ENCODE data around the gene NCAM1.
A peak's percentile ranks its signal among the peaks of the same experiment; 100 is the strongest.
"Not testable (repeated sequence)": the region's sequence is repeated elsewhere in the genome, so short reads cannot be mapped to it uniquely, and the experiment has no call there.

The NCAM1 gene

GRCh38 chr11:113298496-113298895 is 337.3 kb downstream of the NCAM1 start:
- not testable (repeated sequence) for H2BK15ac ChIP-seq (ENCODE audit: low read length); H2AK5ac ChIP-seq (ENCODE audit: low read depth, low read length); H2BK12ac ChIP-seq (ENCODE audit: low read length); H4K91ac ChIP-seq (ENCODE audit: low read depth, low read length, poor library complexity); H3K9me3 ChIP-seq (replicated peaks in 1 of 2; ENCODE audit: control insufficient read depth in 2 of 2, insufficient read depth in 1 of 2, low read depth in 1 of 2, low read length in 2 of 2); H3K4ac ChIP-seq (ENCODE audit: low read length); H3K9ac ChIP-seq (ENCODE audit: low read depth, low read length, poor library complexity); H2AFZ ChIP-seq (ENCODE audit: low read length); DNase-seq (ENCODE audit: low spot score); H3K79me1 ChIP-seq (ENCODE audit: low read depth, low read length); H4K8ac ChIP-seq (ENCODE audit: low read depth, low read length); H3K4me3 ChIP-seq (ENCODE audit: low read length in 2 of 2); H3K14ac ChIP-seq (ENCODE audit: low read length); H3K23ac ChIP-seq (ENCODE audit: low read depth, low read length, poor library complexity); H3K36me3 ChIP-seq (replicated peaks in 1 of 2; ENCODE audit: control insufficient read depth in 2 of 2, insufficient read depth in 2 of 2, low read length in 2 of 2); H3K4me1 ChIP-seq (ENCODE audit: control insufficient read depth in 2 of 2, insufficient read depth in 1 of 2, low read depth in 1 of 2, low read length in 2 of 2); H3K4me2 ChIP-seq (ENCODE audit: insufficient read depth, low read length, poor library complexity, severe bottlenecking); H3K18ac ChIP-seq (ENCODE audit: low read length); H2BK120ac ChIP-seq (ENCODE audit: low read depth, low read length); H3K27ac ChIP-seq (replicated peaks; ENCODE audit: low read length); H3K27me3 ChIP-seq (ENCODE audit: control insufficient read depth in 3 of 3, insufficient read depth in 3 of 3, low read depth in 1 of 3, low read length in 3 of 3); H2BK5ac ChIP-seq (ENCODE audit: low read length)
- no CpG with 5 or more reads among the region's 3 CpGs for WGBS, 2 donors (ENCODE audit: extremely low coverage in 2 of 2, insufficient read length in 2 of 2, insufficient replicate concordance in 1 of 2)

- no peak overlapping the region for H3K27ac ChIP-seq (replicated peaks; ENCODE audit: low read length)
- H4K91ac ChIP-seq (ENCODE audit: low read depth, low read length, poor library complexity) = no peak overlapping the region
- no peak overlapping the region for H3K9ac ChIP-seq (ENCODE audit: low read depth, low read length, poor library complexity)
- H3K4me2 ChIP-seq (ENCODE audit: insufficient read depth, low read length, poor library complexity, severe bottlenecking) = no peak overlapping the region
- H2BK5ac ChIP-seq (ENCODE audit: low read length) = no peak overlapping the region
- no peak overlapping the region for H3K23ac ChIP-seq (ENCODE audit: low read depth, low read length, poor library complexity)
- no peak overlapping the region for H3K18ac ChIP-seq (ENCODE audit: low read length)
- H4K8ac ChIP-seq (ENCODE audit: low read depth, low read length) = no peak overlapping the region
- no peak overlapping the region for H2BK15ac ChIP-seq (ENCODE audit: low read length)
- no peaks in the 10 kb centered on the region for H3K9me3 ChIP-seq (replicated peaks in 1 of 2; ENCODE audit: control insufficient read depth in 2 of 2, insufficient read depth in 1 of 2, low read depth in 1 of 2, low read length in 2 of 2)
- H2BK120ac ChIP-seq (ENCODE audit: low read depth, low read length) = no peak overlapping the region
- H3K27me3 ChIP-seq (ENCODE audit: control insufficient read depth in 3 of 3, insufficient read depth in 3 of 3, low read depth in 1 of 3, low read length in 3 of 3) = peaks cover 0 to 19% (median 0%) of the 10 kb centered on the region in 3 experiments
- no peak overlapping the region for H3K4me3 ChIP-seq (ENCODE audit: low read length in 2 of 2)
- no peak overlapping the region for H2AK5ac ChIP-seq (ENCODE audit: low read depth, low read length)
- H3K4me1 ChIP-seq (ENCODE audit: control insufficient read depth in 2 of 2, insufficient read depth in 1 of 2, low read depth in 1 of 2, low read length in 2 of 2) = no peaks in the 10 kb centered on the region
- H3K14ac ChIP-seq (ENCODE audit: low read length) = no peak overlapping the region
- H3K36me3 ChIP-seq (replicated peaks in 1 of 2; ENCODE audit: control insufficient read depth in 2 of 2, insufficient read depth in 2 of 2, low read length in 2 of 2) = no peaks in the 10 kb centered on the region
- no peak overlapping the region for H2AFZ ChIP-seq (ENCODE audit: low read length)
- no peak overlapping the region for H3K4ac ChIP-seq (ENCODE audit: low read length)
- H2BK12ac ChIP-seq (ENCODE audit: low read length) = no peak overlapping the region
- no peak for DNase-seq (ENCODE audit: low spot score)
- no peaks in the 10 kb centered on the region for H3K79me1 ChIP-seq (ENCODE audit: low read depth, low read length)
Observed at GRCh38 chr11:113304916-113305315, 343.7 kb downstream of the NCAM1 start.

GRCh38 chr11:113305440-113306336 is 344.5 kb downstream of the NCAM1 start:
- Histone ChIP-seq H2AK5ac (ENCODE audit: low read depth, low read length) (no peak overlapping the region), H3K4me1 (ENCODE audit: control insufficient read depth in 2 of 2, insufficient read depth in 1 of 2, low read depth in 1 of 2, low read length in 2 of 2) (no peaks in the 10 kb centered on the region), H3K9ac (ENCODE audit: low read depth, low read length, poor library complexity) (no peak overlapping the region), H3K18ac (ENCODE audit: low read length) (no peak overlapping the region), H3K27ac (replicated peaks; ENCODE audit: low read length) (no peak overlapping the region), H4K91ac (ENCODE audit: low read depth, low read length, poor library complexity) (no peak overlapping the region), H2BK15ac (ENCODE audit: low read length) (no peak overlapping the region), H3K27me3 (ENCODE audit: control insufficient read depth in 3 of 3, insufficient read depth in 3 of 3, low read depth in 1 of 3, low read length in 3 of 3) (peaks cover 0 to 23% (median 0%) of the 10 kb centered on the region in 3 experiments), H3K9me3 (replicated peaks in 1 of 2; ENCODE audit: control insufficient read depth in 2 of 2, insufficient read depth in 1 of 2, low read depth in 1 of 2, low read length in 2 of 2) (no peaks in the 10 kb centered on the region), H2AFZ (ENCODE audit: low read length) (no peak overlapping the region), H2BK120ac (ENCODE audit: low read depth, low read length) (no peak overlapping the region), H4K8ac (ENCODE audit: low read depth, low read length) (no peak overlapping the region), H3K14ac (ENCODE audit: low read length) (no peak overlapping the region), H2BK12ac (ENCODE audit: low read length) (no peak overlapping the region), H3K79me1 (ENCODE audit: low read depth, low read length) (no peaks in the 10 kb centered on the region), H3K36me3 (replicated peaks in 1 of 2; ENCODE audit: control insufficient read depth in 2 of 2, insufficient read depth in 2 of 2, low read length in 2 of 2) (no peaks in the 10 kb centered on the region), H3K23ac (ENCODE audit: low read depth, low read length, poor library complexity) (no peak overlapping the region), H3K4me2 (ENCODE audit: insufficient read depth, low read length, poor library complexity, severe bottlenecking) (no peak overlapping the region), H2BK5ac (ENCODE audit: low read length) (no peak overlapping the region), H3K4me3 (ENCODE audit: low read length in 2 of 2) (no peak overlapping the region), H3K4ac (ENCODE audit: low read length) (no peak overlapping the region)
- no CpG with 5 or more reads among the region's 12 CpGs for WGBS, 2 donors (ENCODE audit: extremely low coverage in 2 of 2, insufficient read length in 2 of 2, insufficient replicate concordance in 1 of 2)
- DNase-seq (ENCODE audit: low spot score) = peak; percentile 49

- no peak overlapping the region for H3K14ac ChIP-seq (ENCODE audit: low read length)
- no peak overlapping the region for H2AFZ ChIP-seq (ENCODE audit: low read length)
Observed at GRCh38 chr11:113308601-113309000, 347.4 kb downstream of the NCAM1 start.

More at GRCh38 chr11:113308601-113309000, 347.4 kb downstream of the NCAM1 start:
- no peaks in the 10 kb centered on the region for H3K36me3 ChIP-seq (replicated peaks in 1 of 2; ENCODE audit: control insufficient read depth in 2 of 2, insufficient read depth in 2 of 2, low read length in 2 of 2)
- no peak overlapping the region for H4K8ac ChIP-seq (ENCODE audit: low read depth, low read length)
- no peak overlapping the region for H2BK12ac ChIP-seq (ENCODE audit: low read length)
- H3K27ac ChIP-seq (replicated peaks; ENCODE audit: low read length) = no peak overlapping the region
- H3K4me1 ChIP-seq (ENCODE audit: control insufficient read depth in 2 of 2, insufficient read depth in 1 of 2, low read depth in 1 of 2, low read length in 2 of 2) = no peaks in the 10 kb centered on the region
- no peak overlapping the region for H3K9ac ChIP-seq (ENCODE audit: low read depth, low read length, poor library complexity)
- H2BK5ac ChIP-seq (ENCODE audit: low read length) = no peak overlapping the region
- H3K27me3 ChIP-seq (ENCODE audit: control insufficient read depth in 3 of 3, insufficient read depth in 3 of 3, low read depth in 1 of 3, low read length in 3 of 3) = peaks cover 0 to 45% (median 11%) of the 10 kb centered on the region in 3 experiments
- H3K4ac ChIP-seq (ENCODE audit: low read length) = no peak overlapping the region
- no peak overlapping the region for H3K4me3 ChIP-seq (ENCODE audit: low read length in 2 of 2)
- no peak overlapping the region for H2AK5ac ChIP-seq (ENCODE audit: low read depth, low read length)
- H3K9me3 ChIP-seq (replicated peaks in 1 of 2; ENCODE audit: control insufficient read depth in 2 of 2, insufficient read depth in 1 of 2, low read depth in 1 of 2, low read length in 2 of 2) = no peaks in the 10 kb centered on the region
- H3K18ac ChIP-seq (ENCODE audit: low read length) = no peak overlapping the region
- no peak overlapping the region for H3K23ac ChIP-seq (ENCODE audit: low read depth, low read length, poor library complexity)
- WGBS, 2 donors (ENCODE audit: extremely low coverage in 2 of 2, insufficient read length in 2 of 2, insufficient replicate concordance in 1 of 2) = no CpG with 5 or more reads among the region's 2 CpGs
- H2BK120ac ChIP-seq (ENCODE audit: low read depth, low read length) = no peak overlapping the region
- no peak overlapping the region for H2BK15ac ChIP-seq (ENCODE audit: low read length)
- DNase-seq (ENCODE audit: low spot score) = no peak
- H4K91ac ChIP-seq (ENCODE audit: low read depth, low read length, poor library complexity) = no peak overlapping the region
- no peaks in the 10 kb centered on the region for H3K79me1 ChIP-seq (ENCODE audit: low read depth, low read length)
- no peak overlapping the region for H3K4me2 ChIP-seq (ENCODE audit: insufficient read depth, low read length, poor library complexity, severe bottlenecking)

All from neuronal stem cell (in vitro differentiated cells).